Measurements from ENCODE around the gene IQSEC3.

The IQSEC3 gene

DNA sequence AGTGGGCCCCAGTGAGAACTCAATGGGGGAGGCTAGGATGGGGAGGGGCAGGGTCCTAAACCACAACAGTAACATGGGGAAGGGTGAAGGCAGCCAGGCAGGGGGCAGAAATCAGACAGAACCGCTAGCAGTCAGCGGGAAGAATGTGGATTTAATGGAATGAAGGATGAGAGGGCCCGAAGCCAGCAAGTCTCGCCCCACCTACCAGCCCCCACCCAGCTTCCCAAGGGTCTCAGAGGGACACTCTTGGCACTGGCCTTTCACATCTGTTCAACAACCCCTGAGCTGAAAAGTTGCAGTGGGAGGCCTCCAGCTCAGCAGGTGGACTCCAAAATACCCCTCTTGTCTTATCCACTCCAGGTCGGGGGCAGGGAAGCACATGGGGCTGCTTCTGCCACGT lies 153.9 kb downstream of the IQSEC3 start:
- Mint-ChIP-seq H3K4me1 (ENCODE audit: low read depth) (no peaks in the 10 kb centered on the region), H3K27ac (no peak overlapping the region), H3K36me3 (ENCODE audit: low read depth) (no peaks in the 10 kb centered on the region), H3K27me3 (ENCODE audit: low read depth) (peaks cover 3% of the 10 kb centered on the region), H3K9me3 (no peaks in the 10 kb centered on the region), H3K4me3 (no peak overlapping the region)

DNA sequence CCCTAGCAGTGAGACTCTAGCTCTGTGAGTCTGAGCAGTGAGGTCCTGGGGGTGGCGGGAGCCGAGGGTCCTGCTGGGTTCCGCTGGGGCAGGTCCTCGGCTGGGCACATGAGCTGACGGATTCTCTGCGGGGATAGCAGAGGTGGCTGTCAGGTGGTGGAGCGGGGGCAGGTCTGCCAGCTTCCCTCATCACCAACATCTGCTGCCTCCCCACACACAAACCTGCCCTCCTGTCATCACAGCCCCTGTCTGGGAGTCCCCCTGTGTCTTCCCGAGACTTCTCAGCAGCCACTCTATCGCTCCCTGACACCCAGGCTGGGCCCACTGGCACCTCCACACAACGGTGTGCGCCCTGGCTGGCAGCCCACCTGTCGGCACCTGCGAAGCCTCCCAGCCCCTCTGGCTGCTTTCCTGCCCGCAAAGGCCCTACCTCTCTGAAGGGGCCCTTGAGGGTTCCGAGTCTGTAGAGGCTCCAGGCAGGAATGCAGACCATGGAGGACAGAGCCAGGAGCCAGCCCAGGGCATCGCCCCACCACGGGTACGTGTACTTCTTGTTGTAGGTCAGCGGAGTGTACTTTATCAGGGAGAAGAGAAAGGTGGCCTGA lies 154.5 kb downstream of the IQSEC3 start:
- H3K27ac Mint-ChIP-seq: no peak overlapping the region
- H3K4me1 Mint-ChIP-seq (ENCODE audit: low read depth): no peaks in the 10 kb centered on the region
- no peak overlapping the region for H3K4me3 Mint-ChIP-seq
- no peaks in the 10 kb centered on the region for H3K36me3 Mint-ChIP-seq (ENCODE audit: low read depth)
- no peaks in the 10 kb centered on the region for H3K9me3 Mint-ChIP-seq
- peaks cover 3% of the 10 kb centered on the region for H3K27me3 Mint-ChIP-seq (ENCODE audit: low read depth)

DNA sequence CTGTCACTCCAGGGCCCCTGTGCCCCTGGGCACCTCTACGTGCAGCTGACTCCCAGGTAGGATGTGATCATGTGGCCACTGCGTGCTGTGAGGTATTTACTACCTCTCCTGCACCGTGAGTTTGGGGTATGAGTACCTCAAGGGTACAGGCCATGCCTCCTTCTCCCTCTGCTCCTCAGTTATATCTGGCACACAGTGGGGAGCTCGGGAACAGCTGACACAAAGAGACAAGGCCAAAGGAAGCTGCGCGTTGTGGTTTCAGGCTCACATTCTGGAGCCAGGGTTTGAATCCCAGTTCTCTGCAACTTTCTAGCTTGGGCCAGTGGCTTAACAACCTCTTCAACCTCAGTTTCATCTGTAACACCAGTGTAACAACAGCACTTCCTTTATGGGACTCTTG lies 155.2 kb downstream of the IQSEC3 start:
- Mint-ChIP-seq H3K27me3 (ENCODE audit: low read depth) (peaks cover 3% of the 10 kb centered on the region), H3K27ac (no peak overlapping the region), H3K4me3 (no peak overlapping the region), H3K36me3 (ENCODE audit: low read depth) (no peaks in the 10 kb centered on the region), H3K9me3 (no peaks in the 10 kb centered on the region), H3K4me1 (ENCODE audit: low read depth) (no peaks in the 10 kb centered on the region)

DNA sequence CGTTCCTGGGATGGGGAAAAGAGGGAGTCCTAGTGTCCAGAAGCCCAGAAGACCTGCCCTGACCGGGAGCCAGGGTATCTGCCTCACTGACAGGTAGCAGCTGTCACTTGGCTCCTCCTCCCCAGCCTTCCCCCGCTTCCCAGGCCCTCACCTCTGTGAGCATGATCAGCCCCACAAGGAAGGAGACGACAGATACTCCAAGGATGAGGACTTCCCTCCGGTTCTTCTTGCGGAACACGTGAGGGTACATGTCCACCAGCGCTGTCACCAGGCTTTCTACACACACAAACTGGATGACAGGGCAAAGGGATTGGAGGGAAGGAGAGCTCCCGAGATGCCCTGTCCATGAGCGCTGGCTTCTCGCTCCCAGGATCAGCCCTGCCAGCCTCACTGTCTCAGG lies 157.3 kb downstream of the IQSEC3 start:
- Mint-ChIP-seq H3K36me3 (ENCODE audit: low read depth) (no peaks in the 10 kb centered on the region), H3K4me3 (no peak overlapping the region), H3K9me3 (no peaks in the 10 kb centered on the region), H3K27ac (no peak overlapping the region), H3K27me3 (ENCODE audit: low read depth) (no peaks in the 10 kb centered on the region), H3K4me1 (ENCODE audit: low read depth) (no peaks in the 10 kb centered on the region)

DNA sequence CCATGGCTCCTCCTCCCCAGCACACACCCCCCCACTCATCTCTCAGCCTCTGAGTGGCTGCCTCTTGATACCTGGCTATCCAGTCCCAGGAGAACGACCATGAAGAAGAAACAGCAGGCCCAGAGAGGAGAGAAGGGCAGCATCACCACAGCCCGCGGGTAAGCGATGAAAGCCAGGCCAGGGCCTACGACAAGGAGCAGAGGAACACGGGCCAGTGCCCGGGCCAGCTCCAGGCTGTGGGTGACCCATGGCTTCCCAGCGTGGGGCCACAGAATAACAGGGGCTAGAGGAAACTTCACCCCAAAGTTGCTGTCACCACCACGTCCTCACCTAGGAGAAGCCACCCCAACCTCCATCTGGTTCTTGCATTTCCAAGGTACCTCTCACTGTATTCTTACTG lies 157.8 kb downstream of the IQSEC3 start:
- Mint-ChIP-seq H3K4me1 (ENCODE audit: low read depth) (no peaks in the 10 kb centered on the region), H3K27ac (no peak overlapping the region), H3K27me3 (ENCODE audit: low read depth) (no peaks in the 10 kb centered on the region), H3K36me3 (ENCODE audit: low read depth) (no peaks in the 10 kb centered on the region), H3K9me3 (no peaks in the 10 kb centered on the region), H3K4me3 (no peak overlapping the region)

DNA sequence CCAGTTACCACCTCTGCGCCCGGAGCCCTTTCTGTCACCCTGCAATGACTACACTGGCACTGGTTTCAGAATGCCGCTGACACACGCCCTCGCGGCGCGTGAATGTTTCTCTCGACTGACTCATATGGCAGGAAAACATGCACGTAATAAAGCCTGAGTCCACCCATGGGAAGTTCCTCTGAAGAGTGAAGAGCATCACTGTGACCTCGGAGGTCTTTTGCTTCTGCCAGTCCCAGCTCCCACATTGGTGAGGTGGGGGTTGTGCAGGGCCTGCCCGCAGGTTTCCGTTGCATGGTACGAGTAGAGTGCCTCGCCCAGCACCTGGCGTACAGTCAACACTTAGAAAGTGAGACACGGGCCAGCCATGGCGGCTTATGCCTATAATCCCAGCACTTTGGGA lies 158.4 kb downstream of the IQSEC3 start:
- H3K27ac Mint-ChIP-seq: no peak overlapping the region
- H3K27me3 Mint-ChIP-seq (ENCODE audit: low read depth): no peaks in the 10 kb centered on the region
- H3K9me3 Mint-ChIP-seq: no peaks in the 10 kb centered on the region
- H3K36me3 Mint-ChIP-seq (ENCODE audit: low read depth): no peaks in the 10 kb centered on the region
- no peak overlapping the region for H3K4me3 Mint-ChIP-seq
- H3K4me1 Mint-ChIP-seq (ENCODE audit: low read depth): no peaks in the 10 kb centered on the region

DNA sequence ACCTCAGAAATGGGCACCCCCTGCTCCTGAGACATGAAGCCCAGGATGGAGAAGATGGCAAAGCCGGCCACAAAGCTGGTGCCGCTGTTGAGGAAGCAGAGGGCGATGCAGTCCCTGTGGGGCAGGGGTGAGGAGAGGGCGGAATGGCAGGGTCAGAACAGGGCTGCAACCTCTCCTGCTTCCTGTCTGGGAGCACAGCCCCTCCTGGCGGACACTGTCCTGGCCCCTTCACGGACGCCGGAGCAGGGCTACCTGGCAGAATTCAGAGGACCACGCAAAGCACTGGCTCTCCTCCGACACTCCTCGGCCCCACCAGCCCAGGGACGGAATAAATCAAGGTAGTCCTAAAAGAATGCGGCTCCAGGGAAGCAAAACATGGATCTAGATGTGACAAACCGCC lies 159.8 kb downstream of the IQSEC3 start:
- no peaks in the 10 kb centered on the region for H3K36me3 Mint-ChIP-seq (ENCODE audit: low read depth)
- no peak overlapping the region for H3K4me3 Mint-ChIP-seq
- no peaks in the 10 kb centered on the region for H3K4me1 Mint-ChIP-seq (ENCODE audit: low read depth)
- H3K27ac Mint-ChIP-seq: no peak overlapping the region
- no peaks in the 10 kb centered on the region for H3K9me3 Mint-ChIP-seq
- H3K27me3 Mint-ChIP-seq (ENCODE audit: low read depth): no peaks in the 10 kb centered on the region

DNA sequence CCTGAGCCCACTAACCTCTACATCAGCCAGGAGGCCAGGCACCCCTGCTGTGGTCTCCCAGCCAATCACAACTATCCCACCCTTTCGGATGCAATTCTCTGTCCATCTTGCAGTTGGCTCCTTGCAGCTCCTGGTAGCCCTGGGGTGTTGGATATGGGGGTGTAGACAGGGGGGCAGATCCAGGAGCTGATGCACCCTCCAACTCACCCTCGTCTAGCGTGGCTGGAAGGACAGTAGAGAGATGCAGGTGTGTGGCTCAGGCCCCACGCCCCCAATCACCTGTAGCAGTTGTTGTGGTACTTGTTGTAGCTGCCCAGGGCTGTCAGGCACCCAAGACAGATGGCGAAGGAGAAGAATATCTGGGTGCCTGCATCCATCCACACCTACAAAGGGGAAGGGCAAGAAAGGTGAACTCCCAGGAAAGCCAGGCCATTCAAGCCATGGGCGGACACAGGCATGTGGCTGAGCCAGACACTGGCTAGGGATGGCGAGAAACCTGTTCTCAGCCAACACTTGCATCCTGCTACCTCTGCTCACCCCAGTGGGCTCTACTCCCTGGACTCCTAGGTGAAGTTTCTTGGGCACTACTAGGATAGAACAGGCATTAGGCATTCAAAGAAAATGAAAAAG lies 160.8 kb downstream of the IQSEC3 start:
- no peak overlapping the region for H3K27ac Mint-ChIP-seq
- H3K9me3 Mint-ChIP-seq: no peaks in the 10 kb centered on the region
- H3K27me3 Mint-ChIP-seq (ENCODE audit: low read depth): no peaks in the 10 kb centered on the region
- no peaks in the 10 kb centered on the region for H3K4me1 Mint-ChIP-seq (ENCODE audit: low read depth)
- no peak overlapping the region for H3K4me3 Mint-ChIP-seq
- no peaks in the 10 kb centered on the region for H3K36me3 Mint-ChIP-seq (ENCODE audit: low read depth)
